HG03025 (cell line): ENCODE results near the gene KIFC1.
"Not testable (repeated sequence)": the region's sequence is repeated elsewhere in the genome, so short reads cannot be mapped to it uniquely, and the experiment has no call there.

ENCODE experiments used
- ATAC-seq: cut with Tn5 transposase; IDR thresholded peaks from one replicate; pipeline ENCODE4 v1.9.1; 2021; ENCODE audit warnings: mild to moderate bottlenecking, moderate library complexity; ENCODE audit not compliant: unreplicated experiment, low FRiP score

Gene KIFC1

GRCh38 chr6:33373960-33374910 lies 17.4 kb upstream of the KIFC1 start:
- no peak for ATAC-seq

DNA sequence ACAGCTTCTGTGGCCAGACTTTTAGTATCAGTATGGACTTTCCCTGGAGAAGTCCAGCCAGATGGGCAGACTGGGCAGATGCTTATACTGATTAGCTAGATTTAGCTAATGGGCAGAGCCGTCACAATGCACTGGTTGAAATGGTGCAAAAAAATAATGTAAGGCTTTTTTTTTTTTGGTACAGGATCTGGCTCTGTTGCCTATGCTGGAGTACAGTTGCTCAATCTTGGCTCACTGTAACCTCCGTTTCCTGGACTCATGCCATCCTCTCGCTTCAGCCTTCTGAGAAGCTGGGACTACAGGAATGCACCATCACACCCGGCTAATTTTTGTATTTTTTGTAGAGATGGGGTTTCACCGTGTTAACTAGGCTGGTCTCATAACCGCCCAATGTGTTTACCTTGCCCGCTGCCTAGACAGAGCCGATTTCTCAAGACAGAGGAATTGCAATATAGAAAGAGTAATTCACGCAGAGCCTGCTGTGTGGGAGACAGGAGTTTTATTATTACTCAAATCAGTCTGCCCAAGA lies 16.4 kb upstream of the KIFC1 start:
- no peak for ATAC-seq

DNA sequence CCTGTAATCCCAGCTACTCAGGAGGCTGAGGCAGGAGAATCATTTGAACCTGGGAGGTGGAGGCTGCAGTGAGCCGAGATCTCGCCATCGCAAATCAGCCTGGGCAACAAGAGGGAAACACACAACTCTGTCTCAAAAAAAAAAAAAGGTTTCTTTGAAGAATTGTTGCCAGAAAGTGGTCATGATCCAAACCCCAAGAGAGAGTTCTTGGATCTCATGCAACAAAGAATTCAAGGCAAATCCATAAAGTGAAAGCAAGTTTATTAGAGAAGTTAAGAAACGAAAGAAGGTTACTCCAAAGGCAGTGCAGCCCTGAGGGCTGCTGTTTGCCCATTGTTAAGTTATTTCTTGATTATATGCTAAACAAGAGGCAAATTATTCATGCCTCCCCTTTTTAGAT lies 14.5 kb upstream of the KIFC1 start:
- no peak for ATAC-seq

DNA sequence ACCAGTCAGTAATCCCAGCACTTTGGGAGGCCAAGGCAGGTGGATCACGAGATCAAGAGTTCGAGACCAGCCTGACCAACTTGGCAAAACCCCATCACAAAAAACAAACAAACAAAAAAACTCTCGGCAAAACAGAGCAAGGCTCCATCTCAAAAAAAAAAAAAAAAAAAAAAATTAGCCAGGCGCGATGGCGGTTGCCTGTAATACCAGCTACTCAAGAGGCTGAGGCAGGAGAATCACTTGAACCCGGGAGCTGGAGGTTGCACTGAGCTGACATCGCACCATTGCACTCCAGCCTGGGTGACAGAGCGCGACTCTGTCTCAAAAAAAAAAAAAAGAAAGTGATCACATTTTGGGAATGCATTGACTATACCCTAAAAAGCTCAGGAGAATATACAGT lies 12.4 kb upstream of the KIFC1 start:
- ATAC-seq, result not testable (repeated sequence)

GRCh38 chr6:33380272-33380981 lies 11.2 kb upstream of the KIFC1 start:
- ATAC-seq, result no peak

DNA sequence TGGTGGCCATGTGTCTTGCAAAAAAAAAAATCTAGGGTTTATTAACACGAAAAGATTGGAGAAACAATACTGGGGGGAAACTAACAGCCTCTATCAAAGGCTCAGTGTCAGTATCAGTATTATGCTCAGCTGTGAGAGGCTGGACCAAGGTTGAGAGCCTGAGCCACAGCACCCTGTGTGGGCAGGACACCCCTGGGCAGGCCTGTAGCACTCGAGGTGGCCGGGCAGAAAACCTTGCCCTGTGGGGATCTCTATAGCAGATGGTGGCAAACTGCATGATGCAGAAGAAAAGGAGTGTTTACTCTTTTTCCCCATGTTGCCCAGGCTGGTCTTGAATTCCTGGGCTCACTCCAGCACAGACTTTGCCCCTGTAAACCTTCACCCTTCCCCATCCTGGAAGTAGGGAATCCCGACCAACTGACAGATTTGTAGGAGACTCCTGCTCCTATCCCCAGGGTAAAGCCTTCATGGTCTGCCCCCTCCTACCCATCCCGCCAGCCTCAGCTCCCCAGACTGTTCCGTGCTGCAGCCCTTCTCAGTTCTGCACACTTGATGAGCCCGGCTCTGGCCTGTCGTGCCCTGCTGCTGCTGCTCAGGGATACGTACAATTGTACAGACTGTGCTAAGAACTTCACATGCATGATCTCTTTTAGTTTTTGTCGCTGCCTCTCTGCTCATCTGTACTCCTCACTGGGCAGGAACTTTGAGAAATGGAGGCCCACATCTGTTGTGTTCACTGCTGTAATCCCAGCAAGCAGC lies 8.0 kb upstream of the KIFC1 start:
- ATAC-seq, result no peak

DNA sequence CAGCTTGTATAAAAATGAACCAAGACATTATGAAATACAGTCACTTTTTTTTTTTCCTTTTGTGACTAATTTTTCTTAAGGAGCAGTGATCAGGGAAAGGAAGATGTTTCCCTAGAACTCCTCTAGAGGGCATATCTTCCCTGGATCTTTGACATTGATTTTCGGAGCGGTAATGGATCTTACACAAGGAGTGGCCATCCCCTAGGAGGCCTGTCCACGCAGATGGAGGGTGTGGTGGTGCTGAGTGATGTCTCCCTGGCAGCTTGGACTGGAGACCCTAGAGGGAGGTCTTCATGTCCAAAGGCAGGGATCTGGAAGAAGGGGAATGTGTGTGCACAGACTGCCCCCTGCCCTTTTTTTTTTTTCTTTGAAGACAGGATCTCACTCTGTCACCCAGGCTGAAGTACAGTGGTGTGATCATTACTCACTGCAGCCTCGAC lies 7.0 kb upstream of the KIFC1 start:
- no peak for ATAC-seq

- ATAC-seq, result no peak
Measured at GRCh38 chr6:33390173-33390572, 1.4 kb upstream of the KIFC1 start.

DNA sequence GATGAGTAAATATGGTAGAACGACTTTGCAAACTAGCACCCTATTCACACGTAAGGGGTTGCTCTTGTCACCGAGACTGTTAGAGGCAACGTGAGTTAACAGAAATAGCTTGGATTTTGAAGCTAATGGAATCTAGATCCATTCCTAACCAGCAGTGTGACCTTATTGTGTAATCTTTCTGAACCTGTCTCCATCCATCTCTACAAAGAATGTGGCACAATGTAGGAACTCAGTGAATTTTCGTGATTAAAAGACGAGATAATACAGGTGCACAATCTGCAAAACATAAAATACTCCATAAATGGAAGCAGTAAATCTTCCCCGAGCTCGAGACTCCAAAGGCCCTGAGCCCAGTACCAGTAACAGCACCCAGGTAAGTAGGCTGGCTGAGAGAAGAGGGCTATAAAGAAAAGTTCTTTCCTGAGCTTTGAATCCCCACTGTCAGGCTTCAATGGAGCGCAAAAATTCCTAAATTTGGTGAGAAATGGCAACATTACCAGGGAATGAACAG lies 801 bp upstream of the KIFC1 start:
- ATAC-seq, result no peak

GRCh38 chr6:33391922-33392594 lies 435 bp downstream of the KIFC1 start:
- peak; percentile 22 for ATAC-seq

- no peak for ATAC-seq
Measured at GRCh38 chr6:33392595-33392948, 949 bp downstream of the KIFC1 start.

- no peak for ATAC-seq
Measured at GRCh38 chr6:33392979-33393378, 1.4 kb downstream of the KIFC1 start.

GRCh38 chr6:33397541-33397940 lies 5.9 kb downstream of the KIFC1 start:
- ATAC-seq, result no peak

DNA sequence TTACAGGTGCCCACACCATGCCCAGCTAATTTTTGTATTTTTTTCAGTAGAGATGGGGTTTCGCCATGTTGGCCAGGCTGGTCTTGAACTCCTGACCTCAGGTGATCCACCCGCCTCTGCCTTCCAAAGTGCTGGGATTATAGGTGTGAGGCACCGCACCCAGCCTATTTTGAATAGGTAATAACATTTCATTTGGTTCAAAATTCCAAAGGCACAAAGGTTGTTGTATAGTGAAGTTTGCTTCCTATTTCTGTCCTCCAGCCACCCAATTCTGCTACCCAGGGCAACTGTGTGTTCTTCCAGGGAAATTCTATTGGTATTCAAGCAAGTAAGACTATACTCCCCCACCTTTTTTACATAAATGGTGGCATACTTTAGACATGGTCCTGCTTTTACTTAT lies 7.0 kb downstream of the KIFC1 start:
- ATAC-seq, result not testable (repeated sequence)

GRCh38 chr6:33399881-33400280 lies 8.3 kb downstream of the KIFC1 start:
- not testable (repeated sequence) for ATAC-seq

GRCh38 chr6:33404884-33405283 lies 13.3 kb downstream of the KIFC1 start:
- ATAC-seq, result no peak

DNA sequence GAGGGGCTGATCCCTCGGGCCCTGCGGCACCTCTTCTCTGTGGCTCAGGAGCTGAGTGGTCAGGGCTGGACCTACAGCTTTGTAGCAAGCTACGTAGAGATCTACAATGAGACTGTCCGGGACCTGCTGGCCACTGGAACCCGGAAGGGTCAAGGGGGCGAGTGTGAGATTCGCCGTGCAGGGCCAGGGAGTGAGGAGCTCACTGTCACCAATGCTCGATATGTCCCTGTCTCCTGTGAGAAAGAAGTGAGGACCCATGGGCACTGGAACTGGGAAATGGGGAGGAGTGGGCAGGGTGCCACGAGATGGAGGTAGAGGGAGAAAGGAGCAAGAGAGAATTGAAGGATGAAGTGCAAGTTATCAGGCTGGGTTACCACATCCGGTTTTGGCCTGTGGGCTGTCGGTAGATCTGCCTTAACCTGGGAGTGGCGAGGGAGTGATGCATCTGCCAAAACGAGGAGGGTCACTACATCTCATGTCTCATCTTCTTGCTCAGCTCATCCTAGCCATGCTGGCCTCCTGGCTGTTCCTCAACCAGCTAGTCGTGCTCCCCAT lies 13.8 kb downstream of the KIFC1 start:
- ATAC-seq, result no peak

GRCh38 chr6:33406126-33406525 lies 14.5 kb downstream of the KIFC1 start:
- ATAC-seq, result no peak

DNA sequence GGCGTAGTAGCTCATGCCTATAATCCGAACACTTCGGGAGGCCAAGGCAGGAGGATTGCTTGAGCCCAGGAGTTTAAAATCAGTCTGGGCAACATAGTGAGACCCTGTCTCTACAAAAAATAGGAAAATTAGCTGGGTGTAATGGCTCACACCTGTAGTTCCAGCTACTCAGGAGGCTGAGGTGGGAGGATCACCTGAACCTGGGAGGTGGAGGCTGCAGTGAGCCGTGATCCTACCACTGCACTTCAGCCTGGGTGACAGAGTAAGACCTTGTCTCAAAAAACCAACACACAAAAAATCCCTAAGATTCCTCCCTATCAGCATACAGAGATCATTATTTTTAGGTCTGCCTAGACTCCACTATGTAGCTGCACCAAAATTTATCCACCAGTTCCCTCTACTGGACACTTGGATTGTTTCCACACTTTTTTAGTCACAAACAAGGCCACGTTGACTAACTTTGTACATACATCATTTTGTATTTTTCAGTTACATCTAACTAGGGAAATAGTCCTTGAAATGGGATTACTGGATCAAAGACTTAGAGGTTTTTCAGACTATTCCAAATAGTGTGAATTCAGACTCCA lies 15.6 kb downstream of the KIFC1 start:
- ATAC-seq, result no peak
